COR-L47 (cell line): ENCODE measurements around the gene MEP1B.
"Not testable (repeated sequence)": the region's sequence is repeated elsewhere in the genome, so short reads cannot be mapped to it uniquely, and the experiment has no call there.

ENCODE experiments used
- DNase-seq: peaks from one replicate; lab custom pipeline; 2025; lab: John Stamatoyannopoulos, UW

MEP1B gene

GRCh38 chr18:32209685-32210445 is 20.0 kb downstream of the MEP1B start:
- no peak for DNase-seq

GRCh38 chr18:32213693-32214092 is 23.9 kb downstream of the MEP1B start:
- no peak for DNase-seq

GRCh38 chr18:32216390-32216789 is 26.6 kb downstream of the MEP1B start:
- no peak for DNase-seq

DNA sequence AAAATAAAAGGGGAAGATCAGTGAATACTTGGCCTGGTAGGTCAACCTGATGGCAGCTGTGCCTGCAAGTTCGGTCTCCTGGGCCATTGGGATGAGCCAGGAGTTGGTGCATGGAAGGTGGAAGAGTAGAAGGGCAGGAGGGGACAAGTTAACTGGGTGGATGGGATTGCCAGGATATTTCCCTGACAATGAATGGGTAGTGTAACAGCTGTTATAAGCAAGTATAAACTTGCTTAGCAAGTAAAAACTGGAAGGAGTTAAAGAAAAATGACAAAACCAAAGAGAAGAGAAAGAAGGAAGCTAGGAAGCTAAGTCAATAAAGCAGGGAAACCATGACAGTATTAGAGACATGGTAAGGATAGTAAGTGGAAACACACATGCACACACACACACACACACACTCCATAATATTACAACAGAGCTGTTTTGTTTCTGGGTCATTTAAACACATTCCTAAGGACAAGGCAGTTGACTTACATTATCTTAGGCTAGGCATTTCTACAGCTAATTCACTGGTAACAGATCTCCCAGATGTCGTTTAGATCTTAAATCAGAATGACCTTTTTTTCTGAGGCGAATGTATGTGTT is 29.7 kb downstream of the MEP1B start:
- no peak for DNase-seq

DNA sequence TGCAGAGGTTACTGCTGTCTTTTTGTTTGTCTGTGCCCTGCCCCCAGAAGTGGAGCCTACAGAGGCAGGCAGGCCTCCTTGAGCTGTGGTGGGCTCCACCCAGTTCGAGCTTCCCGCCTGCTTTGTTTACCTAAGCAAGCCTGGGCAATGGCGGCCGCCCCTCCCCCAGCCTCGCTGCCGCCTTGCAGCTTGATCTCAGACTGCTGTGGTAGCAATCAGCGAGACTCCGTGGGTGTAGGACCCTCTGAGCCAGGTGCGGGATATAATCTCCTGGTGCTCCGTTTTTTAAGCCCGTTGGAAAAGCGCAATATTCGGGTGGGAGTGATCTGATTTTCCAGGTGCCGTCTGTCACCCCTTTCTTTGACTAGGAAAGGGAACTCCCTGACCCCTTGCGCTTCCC is 43.5 kb downstream of the MEP1B start:
- not testable (repeated sequence) for DNase-seq

DNA sequence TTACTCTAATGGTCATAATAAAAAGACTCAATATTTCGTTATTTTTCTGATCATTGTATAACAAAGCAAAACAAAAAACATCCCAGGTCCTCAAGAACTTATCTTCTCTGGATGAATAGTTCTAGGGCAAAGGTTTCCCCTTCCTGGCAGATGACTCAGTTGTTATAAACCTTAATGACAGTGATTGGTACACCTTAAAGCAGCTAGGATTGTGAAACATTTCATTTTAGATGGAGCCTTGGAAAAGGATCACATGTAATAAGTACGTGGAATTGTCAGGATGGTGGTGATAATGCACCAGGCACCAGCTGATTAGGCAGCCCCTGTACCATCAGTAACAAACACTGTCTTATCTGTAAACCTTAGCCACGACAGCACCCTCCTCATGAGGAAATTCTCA is 47.2 kb downstream of the MEP1B start:
- DNase-seq: no peak

DNA sequence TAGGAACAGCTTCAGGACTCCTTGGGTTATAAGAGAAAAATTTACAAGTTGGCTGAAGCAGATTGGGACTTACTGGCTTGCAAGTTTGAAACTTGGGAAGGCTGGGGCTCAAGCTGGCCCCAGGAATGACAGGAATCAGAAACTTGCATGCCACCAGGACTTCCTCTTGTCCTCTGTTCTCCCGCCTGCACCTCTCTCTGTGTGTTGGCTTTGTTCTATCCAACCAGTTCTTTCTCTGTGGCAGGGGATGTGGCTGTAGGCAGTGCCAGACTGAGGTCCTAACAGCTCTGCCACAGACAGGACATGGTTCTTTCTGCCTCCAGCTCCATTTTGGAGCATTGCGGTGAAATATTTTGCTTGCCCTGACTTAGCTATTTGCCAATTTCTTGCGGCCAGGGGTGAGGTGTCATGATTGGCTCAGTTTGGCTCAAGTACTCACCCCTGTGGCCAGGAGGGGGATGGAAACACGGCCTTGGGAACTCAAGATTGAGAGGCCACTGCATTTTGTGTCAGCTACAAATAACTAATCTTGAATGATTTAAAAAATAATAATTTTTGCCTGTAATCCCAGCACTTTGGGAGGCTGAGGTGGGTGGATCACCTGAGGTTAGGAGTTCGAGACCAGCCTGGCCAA is 48.9 kb downstream of the MEP1B start:
- DNase-seq: no peak

GRCh38 chr18:32242395-32242794 is 52.6 kb downstream of the MEP1B start:
- DNase-seq: no peak

GRCh38 chr18:32243358-32243757 is 53.5 kb downstream of the MEP1B start:
- DNase-seq: no peak

- no peak for DNase-seq
Measured at GRCh38 chr18:32244881-32245280, 55.0 kb downstream of the MEP1B start.

- DNase-seq: no peak
Measured at GRCh38 chr18:32249147-32249929, 59.5 kb downstream of the MEP1B start.

DNA sequence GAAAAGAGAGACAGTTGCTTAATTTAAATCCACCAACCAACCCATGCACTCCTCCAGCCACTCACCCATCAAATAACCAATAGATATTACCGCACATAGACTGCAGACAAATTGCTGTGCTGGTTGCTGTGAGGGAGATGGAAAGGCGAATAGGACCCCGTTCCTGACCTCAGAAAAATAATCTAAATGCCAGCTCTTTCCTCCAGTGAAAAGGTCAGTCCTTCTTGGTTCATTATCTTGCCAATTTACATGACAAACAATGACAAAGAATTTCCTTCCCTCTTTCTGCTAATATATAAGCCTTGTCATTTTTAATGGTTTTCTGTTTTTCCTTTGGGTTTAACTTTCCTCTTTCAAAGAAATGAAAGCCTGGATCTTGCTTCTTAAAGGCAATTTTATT is 61.6 kb downstream of the MEP1B start:
- DNase-seq: no peak

- no peak for DNase-seq
Measured at GRCh38 chr18:32252141-32252860, 62.5 kb downstream of the MEP1B start.

DNA sequence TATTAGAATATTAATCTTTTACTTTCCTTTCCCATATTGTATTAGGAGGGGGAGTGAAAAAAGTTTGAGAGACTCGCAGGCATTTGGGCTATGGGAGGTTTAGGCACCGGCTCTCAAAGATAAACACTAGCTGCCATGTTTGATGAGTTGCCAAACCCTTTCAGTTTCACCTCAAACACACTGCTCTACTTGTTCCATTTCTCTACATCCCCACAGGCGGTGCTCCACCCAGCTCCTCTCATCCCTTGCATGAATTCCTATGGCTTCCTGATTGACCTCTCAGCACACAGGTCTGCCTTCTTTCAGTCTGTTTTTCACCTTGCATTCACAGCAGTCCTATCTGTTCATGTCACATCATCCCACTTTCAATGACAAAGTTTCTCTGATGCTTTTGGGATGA is 65.7 kb downstream of the MEP1B start:
- DNase-seq: no peak

DNA sequence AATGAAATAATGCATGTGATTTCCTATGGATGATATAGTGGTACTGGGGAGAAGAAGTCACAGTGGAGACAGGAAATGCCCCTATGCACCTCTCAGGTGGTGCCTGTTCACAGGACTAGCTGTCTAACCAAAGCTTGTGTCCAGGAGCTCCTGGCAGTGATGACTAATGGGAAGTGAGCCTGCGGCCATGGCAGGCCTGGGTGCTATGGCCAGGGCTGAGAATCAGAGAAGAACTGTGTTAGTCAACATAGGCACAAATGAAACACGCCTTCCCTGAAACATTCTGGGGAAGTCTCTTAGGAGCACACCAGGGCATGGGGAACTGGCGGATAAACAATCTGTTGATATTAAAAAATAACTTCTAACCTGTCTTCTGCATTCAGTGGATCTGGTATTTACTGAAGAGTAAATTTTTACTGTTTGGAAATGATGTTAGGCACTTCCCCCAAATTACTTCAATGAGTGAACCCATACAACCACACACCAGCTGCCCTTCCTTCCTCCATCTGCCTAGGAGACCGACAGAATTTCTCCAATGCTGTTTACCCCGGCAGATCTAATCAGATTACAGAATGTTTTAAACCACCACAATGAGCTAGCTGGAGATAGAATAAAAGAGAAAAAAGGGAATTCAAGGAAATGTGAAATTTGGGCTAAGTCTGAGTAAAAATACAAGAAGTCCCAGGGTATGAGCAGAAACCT is 67.4 kb downstream of the MEP1B start:
- no peak for DNase-seq

DNA sequence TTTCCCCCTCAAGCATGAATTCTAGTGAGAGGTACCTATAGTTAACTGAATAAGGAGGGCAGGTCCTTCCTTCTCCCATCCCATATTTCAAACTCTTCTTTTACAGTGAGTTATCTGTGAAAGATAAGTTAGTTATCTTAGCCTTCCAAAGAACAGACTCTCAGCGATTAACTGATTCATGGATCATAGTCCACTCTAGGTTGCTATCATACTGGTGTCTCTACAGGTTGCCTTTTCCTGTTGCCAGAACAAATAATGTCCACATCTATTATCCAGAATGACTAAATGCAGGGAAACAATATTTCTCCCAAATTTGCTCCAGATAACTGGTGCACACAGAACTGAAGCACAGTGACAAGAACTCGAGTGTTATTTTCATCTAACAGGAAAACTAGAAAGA is 68.3 kb downstream of the MEP1B start:
- DNase-seq: no peak

GRCh38 chr18:32258558-32259204 is 68.8 kb downstream of the MEP1B start:
- DNase-seq: no peak

DNA sequence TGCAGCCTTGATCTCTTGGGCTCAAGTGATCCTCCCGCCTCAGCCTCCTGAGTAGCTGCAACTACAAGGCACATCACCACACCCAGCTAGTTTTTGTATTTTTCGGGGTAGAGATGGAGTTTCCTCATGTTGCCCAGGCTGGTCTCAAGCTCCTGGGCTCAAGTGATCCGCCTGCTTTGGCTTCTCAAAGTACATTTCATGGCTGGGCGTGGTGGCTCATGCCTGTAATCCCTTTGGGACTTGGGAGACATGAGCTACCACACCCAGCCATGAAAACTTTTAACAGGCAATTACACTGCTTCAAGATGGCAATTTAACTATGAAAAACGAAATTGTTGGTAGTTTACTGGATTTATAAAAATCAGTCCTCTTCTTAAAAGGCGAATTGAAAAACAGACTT is 69.7 kb downstream of the MEP1B start:
- no peak for DNase-seq

DNA sequence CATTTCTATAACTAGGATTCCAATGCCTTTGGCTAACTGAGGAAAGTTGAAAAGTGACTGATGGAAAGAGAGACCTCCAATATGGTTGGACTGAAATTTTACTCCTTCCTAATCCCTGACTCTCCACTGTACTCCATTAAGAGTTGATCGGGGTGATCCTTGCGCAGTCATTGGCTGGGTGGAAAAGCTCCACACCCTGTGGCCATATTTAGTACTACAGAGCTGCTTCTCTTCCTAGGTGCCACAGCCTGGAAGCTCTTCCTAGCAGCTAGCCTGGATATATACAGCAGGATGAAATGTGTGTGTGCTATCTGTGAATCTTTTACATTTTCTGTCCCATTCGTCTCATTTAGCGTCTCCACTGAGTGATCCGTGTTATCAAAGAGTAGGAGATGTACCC is 71.2 kb downstream of the MEP1B start:
- DNase-seq: no peak

GRCh38 chr18:32262092-32262491 is 72.3 kb downstream of the MEP1B start:
- no peak for DNase-seq

- no peak for DNase-seq
Measured at GRCh38 chr18:32264401-32264800, 74.6 kb downstream of the MEP1B start.
